Measurements from ENCODE around the gene FGR. TPM values are rescaled to one million over a fixed set of nuclear protein-coding genes. Genes with fewer than 3 reads are reported as not detected.

FGR gene
- total and polyA plus RNA-seq, 2 experiments from 2014 or later, result 0.53 to 0.56 TPM

GRCh38 chr1:27563591-27564471 is 71.2 kb downstream of the FGR start:
- no peak overlapping the region for H3K27ac ChIP-seq (ENCODE audit: low read depth)
- no peak for ATAC-seq
- no peak for TF ChIP-seq ZNF331 (CRISPR knock-in tag; IDR thresholded peaks at IDR 0.05; ENCODE audit: low read depth)
- TF ChIP-seq CTCF (conservative IDR thresholded peaks at IDR 0.05; ENCODE audit: low read depth in 2 of 2), result no peak
- TF ChIP-seq ZNF462 (CRISPR knock-in tag; IDR thresholded peaks at IDR 0.05), result no peak
- no peak for TF ChIP-seq REST (IDR thresholded peaks at IDR 0.05; ENCODE audit: unreplicated experiment)
- no peak for TF ChIP-seq ETS1 (IDR thresholded peaks at IDR 0.05)
- no peak for TF ChIP-seq POLR2AphosphoS5 (IDR thresholded peaks at IDR 0.05; ENCODE audit: low read depth)
- TF ChIP-seq ZNF114 (CRISPR knock-in tag; IDR thresholded peaks at IDR 0.05), result no peak
- TF ChIP-seq CREB1 (CRISPR knock-in tag; IDR thresholded peaks at IDR 0.05; ENCODE audit: low read depth), result no peak
- TF ChIP-seq EZH2 (IDR thresholded peaks at IDR 0.05; ENCODE audit: low read depth, unreplicated experiment), result no peak
- H3K4me3 Mint-ChIP-seq, result no peak overlapping the region
- no peaks in the 10 kb centered on the region for H3K36me3 ChIP-seq (ENCODE audit: insufficient read depth)
- no peaks in the 10 kb centered on the region; the same call in 2 of the 3 replicates for H3K36me3 Mint-ChIP-seq (ENCODE audit: low read depth)
- no peaks in the 10 kb centered on the region for H3K9me3 Mint-ChIP-seq
- peaks cover 7% of the 10 kb centered on the region for H4K20me1 ChIP-seq (replicated peaks; ENCODE audit: insufficient read depth)
- peaks cover 14% of the 10 kb centered on the region; the same call in 1 of the 2 replicates for H3F3A ChIP-seq (replicated peaks; ENCODE audit: low read depth)
- peaks cover 7% of the 10 kb centered on the region for H3K79me2 ChIP-seq (replicated peaks; ENCODE audit: insufficient read depth)
- DNase-seq (ENCODE audit: low spot score), result no peak
- no peaks in the 10 kb centered on the region for H3K9me2 ChIP-seq (ENCODE audit: insufficient read depth)
- peaks cover 37% of the 10 kb centered on the region for H3K27me3 Mint-ChIP-seq (ENCODE audit: insufficient read depth, low read depth, poor library complexity)
- peaks cover 64% of the 10 kb centered on the region for H3K4me1 ChIP-seq (ENCODE audit: insufficient read depth)
- no peaks in the 10 kb centered on the region for H3K27me3 ChIP-seq (ENCODE audit: insufficient read depth)
- peak overlapping the region; percentile 83; the same call in 1 of the 2 replicates for H3K27ac Mint-ChIP-seq
- no peak overlapping the region for H3K4me3 ChIP-seq
- H3K4me2 ChIP-seq, result no peak overlapping the region
- H2AFZ ChIP-seq, result no peak overlapping the region
- H3K4me1 Mint-ChIP-seq, result peaks cover 83% of the 10 kb centered on the region

Measured in GM23338 (cell line).